Raji (cell line): ENCODE data around the gene SCAF4.

Experiments used
- POLR2A ChIP-seq: IDR thresholded peaks from 2 replicates; pipeline ENCODE4 v1.6.1; 2011; ENCODE audit warnings: low read depth, low read length, control low read depth; ENCODE audit not compliant: insufficient read depth

Gene SCAF4

DNA sequence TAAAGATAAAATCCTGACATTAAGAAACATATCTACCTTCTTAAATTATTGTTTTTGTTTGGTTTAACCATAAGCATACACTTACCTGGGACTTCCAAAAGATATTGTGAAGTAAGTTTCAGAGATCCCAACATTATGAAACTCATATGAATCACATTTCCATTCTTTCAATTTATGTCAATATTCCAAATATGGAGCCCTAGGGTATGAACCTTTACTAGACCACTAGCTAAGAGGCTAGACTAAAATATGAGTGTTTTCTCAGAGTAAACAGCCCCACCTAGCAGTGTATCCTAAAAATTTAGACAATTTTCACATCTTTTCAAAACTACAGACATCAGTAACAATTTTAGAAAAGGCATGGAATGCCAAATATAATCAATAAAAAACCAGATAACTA lies 24.4 kb downstream of the SCAF4 start:
- no peak for TF ChIP-seq POLR2A

DNA sequence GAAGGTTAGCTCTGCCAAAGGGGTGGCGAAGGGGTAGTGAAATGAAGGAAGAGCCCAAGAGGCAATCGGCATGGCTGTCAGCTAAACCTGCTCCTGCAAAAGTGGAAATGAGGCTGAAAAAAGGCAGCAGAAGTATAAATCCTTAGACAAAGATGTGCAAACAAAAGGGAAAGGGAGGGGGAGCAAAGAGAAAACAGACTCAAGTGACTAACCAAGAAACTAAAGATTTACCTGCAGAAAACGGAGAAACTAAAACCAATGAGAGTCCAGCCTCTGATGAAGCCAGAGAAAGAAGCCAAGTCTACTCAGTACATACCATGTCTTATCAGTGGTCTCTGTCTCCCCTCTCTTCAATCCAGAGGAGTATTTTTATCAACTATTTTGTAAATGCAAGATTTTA lies 25.4 kb downstream of the SCAF4 start:
- TF ChIP-seq POLR2A = no peak

DNA sequence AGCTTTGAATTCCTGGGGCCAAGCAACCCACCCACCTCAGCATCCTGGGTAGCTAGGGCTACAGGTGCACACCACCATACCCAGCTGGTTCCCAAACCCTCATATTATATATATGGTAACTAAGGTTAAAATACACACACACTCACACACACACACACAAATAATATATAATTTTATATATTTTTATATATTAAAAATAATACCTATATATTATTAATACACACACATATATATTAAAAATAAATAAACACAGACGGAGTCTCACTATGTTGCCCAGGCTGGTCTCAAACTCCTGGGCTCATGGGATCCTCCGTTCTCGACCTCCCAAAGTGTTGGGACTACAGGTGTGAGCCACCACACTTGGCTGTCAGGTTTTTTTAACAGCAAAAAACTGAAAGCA lies 31.9 kb downstream of the SCAF4 start:
- TF ChIP-seq POLR2A = no peak

DNA sequence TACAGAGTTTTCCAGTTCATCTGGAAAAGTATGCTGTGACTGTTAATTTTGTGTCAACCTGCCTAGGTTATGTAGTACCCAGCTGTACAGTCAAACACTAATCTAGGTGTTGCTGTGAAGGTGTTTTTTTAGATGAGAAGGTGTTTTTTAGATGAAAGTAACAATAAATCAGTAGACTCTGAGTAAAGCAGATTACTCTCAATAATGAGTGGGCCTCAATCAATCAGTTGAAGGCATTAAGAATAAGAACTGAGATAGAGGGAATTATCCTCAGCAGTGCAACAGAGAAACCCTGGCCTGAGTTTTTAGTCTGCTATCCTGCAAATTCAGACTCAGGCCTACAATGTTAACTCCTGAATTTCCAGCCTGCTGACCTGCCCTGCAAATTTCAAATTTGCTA lies 33.5 kb downstream of the SCAF4 start:
- TF ChIP-seq POLR2A = no peak

DNA sequence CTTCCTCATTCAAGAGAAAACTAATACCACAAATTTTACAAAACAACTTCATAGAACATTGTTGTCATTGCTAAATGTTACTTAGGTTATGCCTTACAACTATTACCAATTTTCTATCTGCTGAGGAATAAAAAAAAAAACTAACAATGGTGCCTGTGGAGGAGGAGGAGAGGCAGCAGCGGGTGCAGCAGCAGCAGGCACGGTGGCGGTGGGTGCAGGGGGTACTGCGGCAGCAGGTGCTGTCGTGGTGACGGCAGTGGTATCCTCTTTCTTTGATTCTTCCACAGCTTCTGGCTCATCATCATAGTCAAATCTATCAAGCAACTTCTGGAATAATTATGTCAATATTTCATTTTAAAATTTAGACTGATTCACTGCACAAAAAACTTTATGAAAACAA lies 35.5 kb downstream of the SCAF4 start:
- TF ChIP-seq POLR2A = no peak

DNA sequence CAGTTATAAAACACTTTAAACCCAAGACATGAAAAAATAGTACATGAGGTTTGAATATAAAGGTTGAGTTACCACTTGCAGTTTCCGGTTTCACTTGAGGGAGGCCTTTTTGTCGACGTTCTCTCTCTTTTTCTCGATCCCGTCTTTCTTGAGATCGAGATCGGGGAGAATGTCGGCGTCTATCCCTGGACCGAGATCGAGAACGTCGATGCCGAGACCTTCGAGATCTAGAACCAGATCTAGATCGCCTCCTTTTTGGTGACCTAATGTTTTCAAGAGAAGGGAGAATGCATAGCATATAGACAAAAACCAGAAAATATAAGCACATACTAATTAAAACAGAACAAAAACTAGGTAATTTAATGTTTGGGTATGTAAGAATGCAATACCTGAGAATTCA lies 38.7 kb downstream of the SCAF4 start:
- no peak for TF ChIP-seq POLR2A

DNA sequence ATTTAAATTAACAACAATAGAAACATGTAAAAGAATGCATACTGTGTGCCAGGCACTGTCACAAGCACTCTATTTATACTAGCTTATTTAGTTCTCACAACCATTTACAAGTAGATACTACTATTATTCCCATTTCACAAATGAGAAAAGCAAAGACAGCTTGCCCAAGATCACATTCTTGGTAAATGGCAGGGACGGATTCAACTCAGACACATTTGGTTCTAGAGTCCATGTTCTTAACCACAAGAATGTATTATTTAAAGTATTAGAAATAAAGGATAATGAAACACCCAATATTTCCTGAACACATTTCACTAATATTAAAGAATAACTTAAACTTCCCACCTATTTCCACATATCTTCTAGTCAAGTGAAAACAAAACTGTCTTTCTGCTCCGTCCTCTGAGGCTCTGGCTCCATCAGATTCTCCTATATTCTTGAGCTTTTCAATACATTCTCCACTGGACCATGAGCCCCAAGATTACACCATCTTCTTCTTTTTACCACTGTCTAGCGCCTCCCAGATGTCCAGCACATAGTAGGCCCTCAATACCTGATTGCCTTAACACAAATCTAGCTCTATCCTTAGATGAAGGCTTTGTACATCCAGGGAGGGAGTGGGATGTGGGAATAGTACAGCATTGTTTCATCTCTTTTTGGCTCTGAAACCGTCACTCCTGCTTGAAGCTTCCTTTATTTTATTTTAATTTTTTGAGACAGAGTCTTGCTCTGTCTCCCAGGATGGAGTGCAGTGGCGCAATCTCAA lies 43.1 kb downstream of the SCAF4 start:
- no peak for TF ChIP-seq POLR2A

DNA sequence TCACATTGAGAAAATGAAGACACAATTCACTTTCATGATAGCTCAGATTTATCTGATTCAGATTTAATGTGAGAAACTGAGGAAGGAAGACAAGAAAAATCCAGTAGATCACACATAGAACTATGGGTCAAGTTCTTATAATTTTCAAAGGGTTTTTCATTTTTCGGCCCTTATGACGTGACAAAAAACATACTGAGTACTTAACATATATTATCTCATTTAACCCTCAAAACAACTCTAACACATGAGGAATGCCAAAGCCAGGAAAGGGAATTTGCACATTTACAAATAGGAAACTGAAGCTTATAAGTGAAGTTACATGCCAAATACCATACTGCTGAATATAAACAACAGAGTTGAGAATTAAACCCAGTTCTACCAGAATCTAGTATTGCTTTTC lies 44.8 kb downstream of the SCAF4 start:
- no peak for TF ChIP-seq POLR2A

DNA sequence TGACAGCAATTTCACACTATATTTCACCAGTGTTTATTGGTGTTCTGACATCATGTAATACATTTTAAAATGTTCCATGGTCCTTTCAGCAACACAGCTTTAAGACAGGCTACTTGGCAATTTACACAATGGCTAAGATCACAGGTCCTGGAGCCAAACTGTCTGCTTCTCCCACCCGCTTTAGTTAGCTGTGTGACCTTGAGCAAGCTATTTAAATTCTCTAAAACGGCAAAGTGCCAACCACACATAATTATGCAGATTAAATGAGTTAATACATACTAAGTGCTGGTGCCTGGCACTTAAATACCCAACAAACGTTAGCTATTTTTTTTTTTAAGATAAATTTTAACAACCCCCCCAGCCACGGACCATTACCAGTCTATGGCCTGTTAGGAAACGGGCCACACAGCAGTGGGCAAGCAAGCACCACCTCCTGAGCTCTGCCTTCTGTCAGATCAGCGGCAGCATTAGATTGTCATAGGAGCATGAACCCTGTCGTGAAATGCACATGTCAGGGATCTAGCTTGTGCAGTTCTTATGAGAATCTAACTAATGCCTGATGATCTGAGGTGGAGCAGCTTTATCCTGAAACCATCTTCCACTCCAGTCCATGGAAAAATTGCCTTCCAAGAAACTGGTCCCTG lies 45.5 kb downstream of the SCAF4 start:
- TF ChIP-seq POLR2A = no peak

DNA sequence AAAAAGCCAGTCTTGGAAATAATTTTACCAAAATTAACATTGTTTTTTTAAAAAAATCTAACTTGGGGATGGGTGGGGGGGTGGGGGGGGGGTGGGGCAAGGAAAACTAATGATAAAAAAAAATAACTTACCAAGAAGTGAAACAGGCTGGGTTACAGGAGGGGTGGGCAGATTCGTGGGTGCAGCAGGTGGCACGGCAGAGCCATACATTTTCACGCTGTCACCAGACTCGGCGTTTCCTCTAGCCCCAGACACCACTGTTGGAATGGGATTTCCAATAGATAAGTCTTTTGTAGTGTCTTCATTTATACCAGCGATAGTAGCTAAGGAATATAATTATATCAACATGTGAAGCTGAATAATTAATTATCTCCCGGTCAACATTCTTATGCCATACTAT lies 47.0 kb downstream of the SCAF4 start:
- no peak for TF ChIP-seq POLR2A

DNA sequence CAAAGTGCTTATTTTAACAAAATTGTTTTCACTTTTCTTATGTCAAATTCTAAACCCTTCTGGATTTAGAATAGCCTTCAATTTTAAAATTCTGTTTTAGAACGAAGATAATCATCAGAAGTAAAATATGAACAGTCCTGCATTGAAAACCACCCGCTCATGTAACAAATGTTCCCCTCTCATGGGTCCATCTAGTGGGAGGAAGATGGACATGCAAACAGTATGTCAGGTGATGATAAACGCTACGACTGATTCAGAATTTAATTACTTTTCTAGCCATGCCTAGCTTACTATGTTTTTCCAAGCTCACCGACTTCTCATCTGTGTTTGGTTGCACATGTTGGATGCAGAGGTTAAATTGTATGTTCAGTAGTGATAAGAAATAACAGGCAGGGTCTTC lies 48.9 kb downstream of the SCAF4 start:
- no peak for TF ChIP-seq POLR2A

DNA sequence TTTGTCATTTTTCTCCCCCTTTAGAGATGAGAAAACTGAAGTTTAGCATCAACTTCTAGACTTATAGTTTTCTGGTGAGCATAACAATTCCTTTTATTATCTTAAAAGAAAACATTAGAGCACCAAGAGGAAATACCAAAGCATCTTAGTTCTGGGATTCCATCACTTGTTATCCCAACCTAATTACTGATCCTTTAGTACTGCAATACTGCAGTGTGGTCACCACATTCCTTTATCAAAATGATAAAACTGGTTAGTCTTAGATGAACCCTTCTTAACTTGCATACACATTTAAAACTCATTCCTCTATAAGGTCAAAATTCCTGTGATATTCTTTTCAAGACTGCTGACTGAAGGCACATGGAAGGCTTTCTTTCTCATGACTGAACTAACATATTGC lies 49.3 kb downstream of the SCAF4 start:
- TF ChIP-seq POLR2A = no peak

DNA sequence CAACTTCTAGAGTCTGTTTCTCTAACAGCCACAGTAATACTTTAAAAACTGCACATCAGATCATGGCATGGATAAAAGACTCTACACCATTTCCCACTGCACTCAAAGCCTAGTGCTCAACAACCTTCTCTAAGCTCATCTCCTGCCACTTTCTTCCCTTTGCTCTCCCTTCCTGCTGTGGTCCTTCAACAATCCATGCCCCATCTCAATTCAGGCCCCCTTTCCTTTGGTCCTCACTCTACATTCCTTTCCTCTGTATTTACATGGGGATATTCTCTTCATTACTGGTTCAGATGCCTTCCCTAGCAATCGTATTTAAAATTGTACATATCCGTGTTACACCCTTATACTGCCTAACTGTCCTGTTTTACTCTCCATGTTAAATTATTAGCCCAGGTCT lies 53.4 kb downstream of the SCAF4 start:
- TF ChIP-seq POLR2A = no peak

DNA sequence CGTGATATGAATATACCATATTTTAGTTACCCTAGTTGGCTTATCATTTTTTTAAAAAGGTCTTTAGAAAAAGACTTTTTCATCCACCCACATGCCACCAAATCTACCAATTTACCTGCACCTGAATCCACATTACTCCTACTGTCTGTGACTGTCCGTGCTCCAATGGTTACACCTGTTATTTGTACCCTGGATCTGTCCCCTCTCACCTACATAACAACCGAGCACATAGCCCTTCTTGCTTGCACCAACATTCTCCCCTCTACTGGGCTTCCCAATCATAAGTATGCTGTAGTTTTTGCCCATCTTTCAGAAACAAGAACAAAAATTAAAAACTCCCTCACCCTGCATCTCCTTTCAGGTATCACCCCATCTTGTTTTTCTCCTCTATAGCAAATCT lies 54.9 kb downstream of the SCAF4 start:
- no peak for TF ChIP-seq POLR2A

DNA sequence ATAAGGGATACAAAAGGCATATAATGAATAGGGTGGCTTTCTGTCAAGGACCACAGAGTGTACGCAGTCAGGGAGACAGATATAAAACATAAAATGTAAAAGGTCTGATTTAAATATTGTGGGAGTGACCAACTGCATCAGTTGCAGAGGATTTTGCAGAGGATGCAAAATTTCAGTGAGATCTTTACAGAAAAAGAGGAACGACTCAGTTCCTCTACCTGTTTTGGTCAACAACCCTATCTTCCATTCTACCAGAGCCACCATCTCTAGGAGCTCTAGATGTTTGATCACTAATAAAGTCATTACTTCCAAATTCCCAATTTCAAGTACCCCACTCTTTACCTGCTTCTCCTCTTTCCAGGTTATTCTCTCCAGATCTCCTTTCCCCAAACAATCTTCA lies 56.0 kb downstream of the SCAF4 start:
- TF ChIP-seq POLR2A = no peak

DNA sequence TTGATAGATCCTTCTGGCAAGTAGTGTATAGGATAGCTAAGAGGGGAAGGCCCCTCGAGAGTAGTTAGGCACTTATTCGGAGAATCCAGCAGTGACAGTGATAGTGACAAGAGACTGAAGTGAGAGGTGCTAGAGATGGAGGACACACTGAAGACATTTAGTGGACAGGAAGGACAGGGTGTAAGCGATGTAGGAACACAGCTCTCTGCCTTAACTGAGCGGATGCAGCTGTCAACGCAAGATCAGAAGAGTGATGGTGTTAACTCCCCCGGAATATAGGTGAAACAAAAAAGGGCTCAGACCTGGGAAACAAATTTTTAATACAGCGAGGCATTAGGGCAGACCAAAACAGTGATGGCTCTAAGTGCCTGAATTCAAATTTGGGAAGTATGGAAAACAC lies 56.6 kb downstream of the SCAF4 start:
- no peak for TF ChIP-seq POLR2A

DNA sequence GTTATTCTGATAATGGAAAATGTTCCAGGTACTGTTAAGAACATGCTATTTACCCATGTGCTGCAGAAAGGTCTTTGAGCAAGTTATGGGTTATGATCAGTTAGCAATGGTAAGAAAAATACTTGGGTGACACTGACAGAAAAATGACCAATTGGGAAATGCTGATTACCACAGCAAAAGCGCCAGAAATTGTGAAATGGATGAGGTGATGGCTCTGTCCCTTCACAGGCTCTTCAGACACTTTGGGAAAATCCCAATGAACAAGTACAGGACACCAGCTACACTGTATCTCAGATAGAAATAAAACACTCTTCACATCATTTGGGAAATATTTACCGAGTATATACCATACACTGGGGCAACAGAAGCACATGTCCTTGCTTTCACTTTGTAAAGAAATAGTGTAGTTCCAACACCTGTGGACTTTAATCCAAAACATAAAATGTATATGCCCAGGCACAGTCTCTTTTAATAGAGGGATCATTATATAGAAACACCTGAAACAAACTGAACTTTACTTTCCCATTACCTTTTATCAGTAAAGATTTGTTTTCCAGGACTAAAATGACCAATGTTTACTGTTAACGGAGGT lies 58.5 kb downstream of the SCAF4 start:
- no peak for TF ChIP-seq POLR2A

DNA sequence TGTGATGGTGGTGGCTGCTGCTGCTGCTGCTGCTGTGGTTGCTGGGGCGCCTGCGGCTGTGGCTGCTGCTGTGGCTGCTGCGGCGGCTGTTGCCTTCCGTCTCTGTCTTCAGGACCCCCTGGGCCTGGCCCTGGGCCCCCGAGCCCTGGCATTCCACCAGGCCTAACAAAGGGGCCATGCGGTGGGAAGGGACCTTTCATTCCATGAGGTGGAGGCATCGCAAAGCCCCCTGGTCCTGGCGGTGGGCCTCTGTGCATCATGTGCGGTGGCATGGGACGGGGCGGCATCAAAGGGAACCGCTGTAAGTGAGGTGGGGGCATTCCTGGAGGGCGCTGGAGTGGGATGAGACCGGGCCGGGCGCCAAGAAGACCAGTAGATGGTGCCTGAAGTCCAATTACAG lies 60.0 kb downstream of the SCAF4 start:
- no peak for TF ChIP-seq POLR2A
